HG02759 (cell line): ENCODE data around the gene ADGRG1.
"Not testable (repeated sequence)": the region's sequence is repeated elsewhere in the genome, so short reads cannot be mapped to it uniquely, and the experiment has no call there.

Source experiments
- ATAC-seq: cut with Tn5 transposase; IDR thresholded peaks from one replicate; pipeline ENCODE4 v1.9.1; 2021; ENCODE audit warnings: mild to moderate bottlenecking, moderate library complexity; ENCODE audit not compliant: unreplicated experiment

The ADGRG1 gene

DNA sequence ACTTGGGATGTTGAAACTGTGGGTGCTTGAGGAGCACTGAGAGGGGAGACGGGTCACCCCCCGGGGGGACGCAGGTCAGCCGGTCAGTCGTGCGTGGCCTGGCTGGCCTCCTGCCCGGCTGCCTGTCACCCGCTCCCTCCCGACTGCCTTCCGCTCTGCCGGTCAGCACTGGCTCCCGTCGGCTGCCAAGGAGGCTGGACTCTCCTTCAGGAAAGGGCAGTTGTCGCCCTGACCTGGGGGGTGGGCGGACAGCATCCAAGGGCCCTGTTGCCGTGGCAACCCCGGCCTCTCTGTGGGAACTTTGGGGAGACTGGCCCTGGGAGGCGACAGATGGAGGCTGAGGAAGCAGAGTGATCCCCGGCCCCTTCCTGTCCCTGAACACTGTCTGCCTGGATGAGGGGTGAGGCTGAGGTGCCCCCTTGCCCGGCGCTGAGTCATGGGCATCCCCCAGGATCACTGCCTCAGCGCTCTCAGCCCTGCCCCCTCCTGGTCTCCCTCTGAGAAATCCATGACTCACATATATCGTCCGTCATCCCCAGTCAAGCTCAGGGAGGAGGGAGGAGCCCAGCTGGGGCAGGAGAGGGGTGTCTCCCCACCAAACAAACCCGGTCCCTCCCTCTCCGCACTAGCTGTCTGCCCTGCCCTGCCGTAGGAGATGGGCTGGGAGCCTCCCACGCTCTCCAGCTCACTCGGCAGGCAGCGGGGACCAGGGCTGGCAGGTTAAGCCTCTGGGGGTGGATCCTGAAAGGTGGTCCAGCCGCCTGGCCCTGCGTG, at the start of gene ADGRG1:
TSS of gene ADGRG1 (plus strand) at position 623 of the 774 bp plus-strand sequence. CDS start 21,658 bp downstream, outside the sequence.
- ATAC-seq = no peak

DNA sequence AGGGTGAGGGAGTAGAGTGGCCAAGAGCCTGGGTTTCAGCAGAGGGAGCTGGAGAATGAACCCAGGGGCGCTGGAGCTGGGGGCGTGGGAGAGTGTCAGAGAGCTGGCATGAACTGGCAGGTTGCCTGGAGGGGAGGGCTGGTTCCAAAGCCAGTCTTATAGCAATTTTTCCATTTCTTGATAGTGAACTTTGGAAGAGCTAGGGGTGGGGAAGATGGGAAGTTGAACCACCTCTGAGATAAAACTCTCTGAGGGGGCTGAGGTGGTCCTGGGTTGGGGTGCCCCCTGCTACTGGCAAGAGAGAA, 49.1 kb upstream of the ADGRG1 start:
- no peak for ATAC-seq

DNA sequence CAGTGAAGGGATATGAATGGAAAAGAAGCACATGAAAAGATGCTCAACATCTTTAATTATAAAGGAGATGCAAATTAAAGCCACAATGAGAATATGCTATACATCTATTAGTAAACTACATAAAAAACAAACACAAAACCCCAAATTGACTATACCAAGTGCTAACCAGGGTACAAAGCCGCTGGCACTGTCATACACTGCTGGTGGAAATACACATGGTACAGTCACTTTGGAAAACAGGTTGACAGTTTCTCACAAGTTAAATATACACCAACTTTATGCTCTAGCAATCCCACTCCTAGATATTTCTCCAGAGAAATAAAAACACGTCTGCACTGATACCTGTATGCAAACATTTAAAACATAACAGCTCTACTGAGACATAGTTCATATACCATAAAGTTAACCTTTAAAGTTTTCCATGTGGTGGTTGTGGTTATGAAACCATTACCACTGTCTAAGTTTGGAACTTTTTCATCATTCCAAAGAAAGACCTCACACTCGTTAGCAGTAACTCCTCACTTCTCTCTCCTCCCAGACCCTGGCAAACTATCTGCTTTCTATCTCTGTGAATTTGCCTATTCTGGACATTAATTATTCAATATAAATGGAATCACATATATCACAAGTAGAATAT, 43.3 kb upstream of the ADGRG1 start:
- no peak for ATAC-seq

DNA sequence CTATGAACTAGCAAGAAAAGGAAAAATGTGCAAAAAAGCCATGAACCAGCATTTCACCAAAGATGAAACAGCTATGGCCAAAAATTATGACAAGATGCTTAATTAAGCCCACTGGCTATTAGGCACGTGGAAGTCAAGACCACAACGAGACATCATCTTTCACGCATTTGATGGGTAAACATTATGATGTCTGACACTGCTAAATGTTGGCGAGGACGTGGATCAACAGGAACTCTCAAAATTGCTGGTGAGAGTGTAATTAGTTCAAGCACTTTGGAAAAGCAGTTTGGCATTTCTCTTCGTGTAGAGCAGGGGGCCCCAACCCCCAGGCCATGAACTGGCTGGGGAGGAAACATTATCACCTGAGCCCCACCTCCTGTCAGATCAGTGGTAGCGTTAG, 39.6 kb upstream of the ADGRG1 start:
- ATAC-seq = no peak

DNA sequence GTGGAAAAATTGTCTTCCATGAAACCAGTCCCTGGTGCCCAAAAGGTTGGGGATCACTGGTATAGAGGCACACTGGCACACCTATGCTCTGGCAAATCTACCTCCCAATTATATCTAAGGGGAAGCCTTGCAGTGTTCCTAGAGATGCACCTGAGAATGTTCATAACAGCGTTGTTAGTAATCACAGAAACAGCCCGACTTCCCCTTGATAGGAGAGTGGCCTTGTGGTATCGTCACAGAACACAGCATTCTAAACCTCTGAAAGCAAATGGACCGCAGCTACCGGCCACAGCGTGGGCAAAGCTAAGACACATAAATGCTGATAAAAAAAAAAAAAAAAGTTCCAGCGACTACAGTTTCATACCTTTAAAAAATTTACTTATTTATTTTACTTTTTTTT, 39.1 kb upstream of the ADGRG1 start:
- no peak for ATAC-seq

DNA sequence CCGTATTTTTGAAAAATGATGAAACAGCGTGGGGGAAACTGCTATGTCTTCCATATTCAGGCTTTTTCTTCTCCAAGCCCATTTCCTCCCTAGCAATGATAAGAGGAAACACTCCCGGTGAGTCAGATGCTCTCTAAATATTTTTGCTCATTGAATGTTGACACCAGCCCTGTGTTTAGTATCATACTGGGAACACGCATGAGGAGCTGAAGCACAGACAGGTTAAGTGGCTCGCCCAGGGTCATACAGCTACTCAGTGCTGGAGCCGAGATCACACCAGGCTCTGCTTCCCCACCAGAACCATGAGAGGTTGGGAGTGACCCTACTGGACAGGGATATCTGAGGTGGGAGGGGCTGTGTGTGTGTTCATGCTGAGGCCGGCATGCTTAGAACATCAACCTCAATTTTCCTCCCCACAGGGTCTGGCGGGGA, 37.8 kb upstream of the ADGRG1 start:
- no peak for ATAC-seq

DNA sequence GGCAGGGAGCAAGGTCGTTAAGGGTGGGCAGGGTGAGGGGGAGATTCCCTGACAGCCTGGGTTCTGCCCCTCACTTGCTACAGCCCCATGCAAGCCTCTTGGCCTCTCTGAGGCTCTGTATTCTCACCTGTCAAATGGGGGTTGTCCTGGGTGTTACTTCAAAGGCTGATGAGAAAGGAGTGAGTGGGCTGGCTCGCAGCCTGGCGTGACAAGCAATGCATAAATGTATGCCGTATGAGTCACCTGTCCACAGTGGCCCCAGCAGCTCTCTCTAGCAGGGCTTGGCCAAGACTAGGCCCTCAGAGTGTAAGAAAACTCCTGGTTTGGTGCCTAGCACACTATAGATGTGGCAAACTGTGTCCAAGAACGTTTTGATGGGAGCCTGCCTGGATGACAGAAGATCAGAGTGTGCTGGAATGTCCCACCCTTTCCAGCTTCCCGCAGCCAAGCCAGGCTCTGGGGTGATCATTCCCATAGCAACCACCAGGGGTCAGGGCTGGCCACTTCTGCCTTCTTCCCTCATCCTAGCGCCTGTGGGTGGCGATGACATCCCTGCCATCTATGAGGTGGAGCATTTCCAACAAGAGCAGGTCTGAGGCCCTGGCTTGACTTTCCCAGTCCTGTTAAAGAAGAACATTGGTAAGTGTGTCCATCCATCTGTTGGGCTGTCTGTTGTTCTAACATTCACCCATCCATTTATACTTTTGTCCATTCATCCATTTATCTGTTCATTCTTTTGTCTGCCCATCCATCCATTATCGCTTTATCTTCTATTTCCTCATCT, 37.2 kb upstream of the ADGRG1 start:
- peak; percentile 83 for ATAC-seq

DNA sequence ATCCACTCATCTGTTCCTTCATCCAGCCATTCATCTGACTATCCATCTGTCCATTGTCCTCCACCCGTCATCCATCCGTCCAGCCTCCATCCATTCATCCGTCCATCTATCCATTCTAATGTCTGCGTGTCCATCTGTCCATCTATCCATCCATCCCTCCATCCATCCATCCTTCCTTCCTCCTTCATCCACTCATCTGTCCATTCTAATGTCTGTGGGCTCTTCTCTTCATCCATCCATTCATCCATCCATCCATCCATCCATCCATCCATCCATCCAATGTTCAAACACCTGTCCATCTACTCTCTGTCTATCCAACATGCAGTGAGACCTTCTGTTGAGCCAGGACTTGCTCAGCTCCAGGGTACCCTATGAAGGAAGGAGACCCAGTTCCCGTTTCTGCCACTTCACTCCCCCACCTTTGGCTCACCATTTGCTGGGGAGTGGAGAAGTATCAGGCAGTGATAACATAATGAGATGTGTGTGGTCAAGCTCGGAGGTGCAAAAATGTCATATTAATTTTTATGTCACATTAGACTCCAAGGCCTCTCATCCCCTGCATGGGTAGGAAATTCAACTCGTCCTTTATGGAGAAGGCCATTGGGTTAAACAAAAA, 36.5 kb upstream of the ADGRG1 start:
- no peak for ATAC-seq

DNA sequence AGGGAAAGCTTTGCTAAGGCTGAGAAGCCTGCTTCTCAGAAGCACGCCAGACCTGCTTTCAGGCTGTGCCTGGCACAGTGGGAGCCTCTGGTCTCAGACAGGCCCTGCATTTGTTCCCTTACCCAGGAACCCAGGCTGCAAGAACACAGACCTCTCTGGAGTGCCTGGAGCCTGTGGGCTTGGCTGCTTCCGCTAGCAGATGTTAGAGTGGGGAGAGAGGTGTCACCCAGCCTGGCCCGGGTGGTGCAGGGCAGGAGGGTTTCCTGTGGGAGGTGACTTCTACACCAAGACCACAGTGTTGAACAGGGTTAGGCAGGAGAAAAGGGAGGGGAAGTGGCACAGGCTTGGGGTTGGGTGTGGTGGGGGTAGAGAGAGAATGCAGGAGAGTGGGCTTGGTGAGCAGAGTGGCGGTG, 35.8 kb upstream of the ADGRG1 start:
- ATAC-seq = no peak

DNA sequence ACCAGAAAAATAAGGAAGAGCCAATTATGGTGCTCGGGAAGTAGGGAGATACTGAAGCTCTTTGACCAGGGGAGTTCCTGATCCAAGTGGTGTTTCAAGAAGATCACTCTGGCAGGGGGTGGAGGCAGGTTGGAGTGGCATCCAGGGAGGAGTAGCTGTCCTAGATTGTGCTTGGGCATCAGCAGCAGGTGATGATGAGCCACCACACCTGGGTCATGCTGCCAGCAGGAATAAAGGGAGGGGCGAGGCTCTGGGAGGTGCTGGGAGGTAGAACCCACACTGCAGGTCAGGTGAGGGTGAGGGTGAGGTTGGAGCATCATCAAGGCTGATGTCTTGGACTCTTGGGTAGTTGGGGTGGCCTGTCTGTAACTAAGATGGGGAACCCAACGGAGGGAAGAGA, 35.4 kb upstream of the ADGRG1 start:
- no peak for ATAC-seq

DNA sequence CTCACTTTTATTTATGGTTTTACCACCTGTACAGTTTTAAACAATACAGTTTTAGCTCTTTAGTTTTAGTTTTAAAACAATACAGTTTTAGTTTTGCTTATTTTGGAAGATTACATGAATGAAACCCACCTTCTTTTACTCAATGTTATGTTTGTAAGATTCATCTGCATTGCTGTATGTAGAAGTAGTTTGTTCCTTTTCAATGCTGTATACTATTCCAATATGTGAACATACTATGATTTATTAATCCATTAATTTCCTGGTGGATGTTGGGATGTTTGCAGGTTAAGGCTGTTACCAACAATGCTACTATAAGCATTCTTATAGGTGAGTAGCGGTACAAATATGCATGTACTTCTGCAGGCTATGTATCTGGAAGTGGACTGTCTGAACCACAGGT, 34.4 kb upstream of the ADGRG1 start:
- no peak for ATAC-seq

DNA sequence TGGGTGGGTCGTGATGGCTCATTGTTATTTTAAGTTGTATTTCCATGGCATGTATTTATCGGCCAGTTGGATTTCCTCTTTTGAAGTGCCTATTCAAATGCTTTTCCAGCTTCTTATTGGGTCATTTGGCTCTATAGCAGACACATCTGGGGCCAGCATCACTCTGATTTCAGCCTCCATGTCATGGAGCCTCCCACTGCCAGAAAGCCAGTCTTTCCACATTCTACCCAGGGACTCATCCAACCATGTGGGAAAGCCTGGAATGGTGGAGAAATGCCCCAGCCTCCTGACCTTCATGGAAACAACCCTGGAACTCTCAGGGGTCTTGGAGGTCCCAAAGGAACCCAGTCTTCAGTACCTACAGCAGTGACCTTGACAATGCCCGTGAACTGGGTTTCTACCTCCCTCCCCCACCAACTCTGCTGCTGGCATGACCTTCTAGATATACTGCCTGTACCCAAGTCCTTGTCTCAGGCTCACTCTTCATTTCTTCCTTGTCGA, 33.8 kb upstream of the ADGRG1 start:
- ATAC-seq = no peak

DNA sequence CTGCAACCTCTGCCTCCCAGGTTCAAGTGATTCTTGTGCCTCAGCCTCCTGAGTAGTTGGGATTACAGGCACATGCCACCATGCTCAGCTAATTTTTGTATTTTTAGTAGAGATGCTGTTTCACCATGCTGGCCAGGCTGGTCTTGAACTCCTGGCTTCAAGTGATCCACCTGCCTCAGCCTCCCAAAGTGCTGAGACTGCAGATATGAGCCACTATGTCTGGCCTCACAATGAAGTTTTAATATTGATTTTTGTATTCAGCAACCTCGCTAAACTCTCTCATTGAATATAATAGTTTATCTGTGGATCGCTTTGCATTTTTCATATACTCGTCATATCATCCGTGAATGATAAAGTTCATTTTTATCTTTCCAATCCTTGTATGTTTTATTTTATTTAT, 32.2 kb upstream of the ADGRG1 start:
- ATAC-seq = not testable (repeated sequence)

DNA sequence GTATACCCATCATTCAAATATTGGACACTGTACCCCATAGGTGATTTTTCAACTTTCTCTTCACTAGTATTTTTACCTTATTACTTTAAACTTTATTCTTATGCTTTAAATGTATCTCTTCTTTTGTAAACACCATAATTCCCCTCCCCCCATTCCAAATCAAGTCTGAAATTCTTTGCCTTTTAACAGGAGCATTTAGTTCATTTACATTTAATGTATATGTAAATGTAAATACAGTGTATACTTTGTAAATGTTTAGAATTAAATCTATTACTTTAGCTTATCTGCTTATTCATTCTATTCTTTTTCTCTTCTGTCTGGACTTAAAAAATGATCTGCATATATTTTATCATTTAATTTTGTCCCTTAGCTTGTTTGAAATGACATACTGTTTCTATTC, 30.0 kb upstream of the ADGRG1 start:
- no peak for ATAC-seq

DNA sequence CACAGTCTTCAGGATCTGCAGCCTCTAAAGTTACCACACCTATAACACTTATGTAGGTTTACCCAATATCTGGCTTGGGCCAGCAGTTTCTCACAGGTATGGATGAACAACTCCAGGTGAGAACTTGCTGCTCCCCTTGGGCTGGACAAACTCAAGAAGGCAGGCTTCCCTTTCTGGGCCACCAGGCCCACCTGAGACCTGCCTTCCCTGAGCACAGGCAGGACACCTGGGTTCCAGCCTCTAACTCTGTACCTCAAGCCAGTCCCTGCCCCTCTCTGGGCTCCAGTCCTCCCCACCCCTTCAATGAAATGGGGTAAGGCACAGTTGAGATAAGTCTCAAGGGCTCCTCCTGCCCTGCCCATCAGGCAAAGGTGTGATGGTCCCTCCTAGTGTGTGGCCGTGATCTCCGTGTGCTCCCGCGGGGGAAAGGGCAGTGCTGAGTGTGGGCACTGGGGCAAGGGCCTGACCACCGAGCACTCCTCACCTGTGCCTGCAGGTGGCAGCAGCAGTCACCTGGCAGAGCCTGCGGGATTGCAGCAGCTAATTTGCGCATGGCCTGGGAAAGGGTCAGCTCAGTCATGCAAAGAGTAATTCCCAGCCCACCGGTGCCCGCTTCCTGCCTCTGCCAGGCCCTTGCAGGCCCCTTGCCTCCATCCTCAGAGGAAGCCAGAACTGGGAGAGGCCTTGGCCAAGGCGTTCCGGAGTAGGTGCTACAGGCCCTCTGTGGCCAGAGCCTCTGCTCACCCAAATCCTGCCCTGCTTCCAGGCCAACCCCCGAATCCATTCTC, 28.2 kb upstream of the ADGRG1 start:
- no peak for ATAC-seq

DNA sequence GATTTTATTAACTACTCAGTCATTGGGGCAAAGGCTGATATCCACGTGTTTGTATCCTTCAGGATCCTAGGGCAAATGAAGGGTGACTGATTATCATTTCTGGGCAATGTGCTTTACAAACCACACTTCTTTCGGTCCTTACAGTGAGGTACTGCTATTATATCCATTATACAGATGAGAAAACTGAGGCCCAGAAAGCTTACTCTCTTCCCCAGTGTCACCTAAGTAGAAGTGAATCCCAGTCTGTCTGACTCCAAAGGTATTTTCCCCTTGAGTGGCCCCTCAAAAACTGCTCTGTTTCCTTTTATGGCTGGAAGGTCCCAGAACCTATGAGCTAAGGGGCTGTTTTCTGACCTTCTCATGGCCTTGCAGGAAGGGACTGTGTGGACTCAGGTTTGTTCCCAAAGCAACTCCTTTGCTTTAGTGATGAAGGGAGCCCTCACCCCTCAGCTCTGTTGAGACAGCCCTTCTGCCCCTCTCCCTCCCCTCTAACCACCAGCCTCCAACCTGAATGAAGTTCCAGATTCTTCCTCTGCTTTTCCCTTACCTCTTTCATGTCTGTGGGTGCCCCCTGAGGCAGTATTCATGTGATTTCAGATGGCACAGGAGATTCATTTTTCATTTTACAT, 27.4 kb upstream of the ADGRG1 start:
- ATAC-seq = no peak

DNA sequence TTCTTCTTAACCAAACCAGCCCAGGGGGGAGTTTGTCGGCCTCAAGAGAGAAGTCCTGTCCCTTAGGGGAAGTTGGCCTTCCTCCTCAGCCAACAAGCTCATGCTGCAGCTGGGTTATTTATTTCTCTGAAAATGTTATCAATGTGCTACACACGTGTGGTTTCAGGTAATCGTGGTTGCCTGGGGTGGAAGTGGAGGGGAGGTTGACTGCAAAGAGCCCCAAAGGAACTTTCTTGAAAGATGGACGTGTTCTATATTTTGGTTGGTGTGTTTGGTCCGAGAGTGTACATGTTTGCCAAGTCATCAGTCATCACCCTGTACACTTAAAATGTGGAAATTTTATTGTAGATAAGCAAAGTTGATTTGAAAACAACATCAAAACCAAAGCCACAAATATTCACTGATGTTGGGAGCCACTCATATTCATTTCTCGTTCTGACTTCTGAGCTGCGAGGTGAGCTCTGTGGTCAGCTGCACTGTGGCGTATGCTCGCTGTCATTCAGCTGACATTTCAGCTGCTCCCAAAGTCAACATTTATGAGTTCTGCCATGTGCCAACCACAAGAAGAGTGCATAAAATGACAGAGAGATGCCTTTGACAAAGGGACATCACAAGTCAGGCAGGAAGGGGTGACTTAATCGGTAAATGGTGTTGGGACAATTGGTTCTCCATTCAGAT, 26.5 kb upstream of the ADGRG1 start:
- peak; percentile 88 for ATAC-seq

DNA sequence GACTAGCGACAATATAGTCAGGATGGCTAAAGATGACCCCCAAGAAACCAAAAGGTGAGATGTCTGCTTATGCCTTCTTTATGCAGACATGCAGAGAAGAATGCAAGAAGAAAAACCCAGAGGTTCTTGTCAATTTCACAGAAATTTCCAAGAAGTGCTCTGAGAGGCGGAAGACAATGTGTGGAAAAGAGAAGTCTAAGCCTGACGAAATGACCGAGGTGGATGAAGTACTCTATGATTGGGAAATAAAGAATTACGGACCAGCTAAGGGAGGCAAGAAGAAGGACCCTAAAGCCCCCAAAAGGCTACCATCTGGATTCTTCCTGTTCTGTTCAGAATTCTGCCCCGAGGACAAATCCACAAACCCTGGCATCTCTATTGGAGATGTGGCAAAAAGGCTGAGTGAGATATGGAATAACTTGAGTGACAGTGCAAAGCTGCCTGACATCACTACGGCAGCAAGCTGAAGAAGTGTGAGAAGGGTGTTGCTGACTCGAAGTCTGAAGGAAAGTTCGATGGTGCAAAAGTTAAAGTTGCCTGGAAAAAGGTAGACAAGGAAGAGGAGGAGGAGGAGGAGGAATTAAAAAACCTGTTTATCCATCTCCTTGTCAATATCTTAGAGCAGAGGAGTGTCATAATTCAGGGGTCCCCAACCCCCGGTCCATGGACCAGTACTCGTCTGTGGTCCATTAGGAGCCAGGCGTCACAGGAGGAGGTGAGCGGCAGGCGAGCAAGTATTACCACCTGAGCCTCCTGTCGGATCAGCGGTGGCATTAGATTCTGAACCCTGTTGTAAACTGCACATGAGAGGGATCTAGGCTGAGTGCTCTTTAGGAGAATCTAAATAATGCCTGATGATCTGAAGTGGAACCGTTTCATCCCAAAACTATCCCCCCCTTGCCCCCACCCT, 25.1 kb upstream of the ADGRG1 start:
- ATAC-seq = no peak
